ENCODE measurements around the gene STBD1.
"Not testable (repeated sequence)": the region's sequence is repeated elsewhere in the genome, so short reads cannot be mapped to it uniquely, and the experiment has no call there.

STBD1 gene

GRCh38 chr4:76334885-76335284, 28.4 kb downstream of the STBD1 start:
- no peak for DNase-seq

GRCh38 chr4:76339364-76339763, 32.8 kb downstream of the STBD1 start:
- DNase-seq = no peak

- DNase-seq = no peak
These were observed 34.5 kb downstream of the STBD1 start for GRCh38 chr4:76341063-76341462.

- no peak for DNase-seq
These were observed 35.7 kb downstream of the STBD1 start for GRCh38 chr4:76342191-76342590.

GRCh38 chr4:76342803-76343202, 36.3 kb downstream of the STBD1 start:
- no peak for DNase-seq

GRCh38 chr4:76354517-76355473, 48.3 kb downstream of the STBD1 start:
- DNase-seq = no peak

- DNase-seq = no peak
These were observed 51.4 kb downstream of the STBD1 start for GRCh38 chr4:76357981-76358380.

- DNase-seq = not testable (repeated sequence)
These were observed 53.4 kb downstream of the STBD1 start for GRCh38 chr4:76359881-76360466.

Data from NCI-H1694 treated with DMSO at 0.1 percent for 48 hours (cell line).